Smooth muscle cell (in vitro differentiated cells): ENCODE results near the gene ERF. TPM values are rescaled to one million over a fixed set of nuclear protein-coding genes. Genes with fewer than 3 reads are reported as not detected.
A peak's percentile ranks its signal among the peaks of the same experiment; 100 is the strongest.

Experiments
- DNase-seq: peaks from one replicate; lab custom pipeline; 2025; ENCODE audit not compliant: unreplicated experiment; lab: John Stamatoyannopoulos, UW
- H2AFZ ChIP-seq: fragments of 200-600 bp; sonication (generic); 2 replicates; pipeline ENCODE4 v1.6.0; 2016; ENCODE audit warnings: antibody characterized with exemption, low read depth, mild to moderate bottlenecking
- H3F3A ChIP-seq: fragments of 200-600 bp; sonication (generic); 2 replicates; pipeline ENCODE4 v1.6.0; 2017; ENCODE audit warnings: antibody characterized with exemption, low read depth
- H3K27ac ChIP-seq: fragments of 200-600 bp; sonication (generic); 2 replicates; pipeline ENCODE4 v1.5.1; 2016; ENCODE audit warnings: low read depth, mild to moderate bottlenecking
- H3K27me3 ChIP-seq: fragments of 200-600 bp; sonication (generic); 2 replicates; pipeline ENCODE4 v1.6.1; 2016; ENCODE audit warnings: low read depth, mild to moderate bottlenecking
- H3K36me3 ChIP-seq: fragments of 200-600 bp; sonication (generic); 2 replicates; pipeline ENCODE4 v1.5.1; 2016; ENCODE audit warnings: low read depth
- H3K4me1 ChIP-seq: fragments of 200-600 bp; sonication (generic); 2 replicates; pipeline ENCODE4 v1.5.1; 2016; ENCODE audit warnings: low read depth
- H3K4me2 ChIP-seq: fragments of 200-600 bp; sonication (generic); 2 replicates; pipeline ENCODE4 v1.6.0; 2016; ENCODE audit warnings: mild to moderate bottlenecking
- H3K4me3 ChIP-seq: fragments of 200-600 bp; sonication (generic); 2 replicates; pipeline ENCODE4 v1.5.1; 2016; ENCODE audit warnings: mild to moderate bottlenecking
- H3K79me2 ChIP-seq: fragments of 200-600 bp; sonication (generic); 2 replicates; pipeline ENCODE4 v1.6.0; 2016; ENCODE audit warnings: low read depth, mild to moderate bottlenecking
- H3K9ac ChIP-seq: fragments of 200-600 bp; sonication (generic); 2 replicates; pipeline ENCODE4 v1.6.0; 2016; ENCODE audit warnings: low read depth
- H3K9me3 ChIP-seq: fragments of 200-600 bp; sonication (generic); replicated peaks from 2 replicates; pipeline ENCODE4 v1.5.1; 2016; ENCODE audit warnings: low read depth
- H4K20me1 ChIP-seq: fragments of 200-600 bp; sonication (generic); 2 replicates; pipeline ENCODE4 v1.6.0; 2016; ENCODE audit warnings: low read depth
- WGBS: methylation state at CpG from one replicate; pipeline ENCODE4 v1.1.7; 2016; ENCODE audit warnings: low lambda C conversion rate; 5-methylcytosine and 5-hydroxymethylcytosine counted together
- polyA plus RNA-seq: library from polyadenylated mRNA; unstranded; fragments of >200 nt; fragmentation: Nextera tagmentation; extraction: Ambion mirVana; gene quantifications from 2 replicates; pipeline ENCODE4 v1.2.1, GENCODE V29; 2016
- total RNA-seq: library from RNA; depleted of rRNA; stranded (reverse); fragments of >200 nt; gene quantifications from 2 replicates; pipeline ENCODE4 v1.2.3, GENCODE V29; 2014
- TF ChIP-seq, protein P1 (sequence below): fragments of 200-600 bp; sonication (generic); IDR thresholded peaks from 2 replicates; pipeline ENCODE4 v1.5.1; 2017; ENCODE audit warnings: borderline replicate concordance, mild to moderate bottlenecking, antibody characterized with exemption; ENCODE audit not compliant: insufficient read depth, poor library complexity, severe bottlenecking

ERF gene
- total and polyA plus RNA-seq, 2 experiments from 2014 or later, result 14.9 to 20.5 TPM

DNA sequence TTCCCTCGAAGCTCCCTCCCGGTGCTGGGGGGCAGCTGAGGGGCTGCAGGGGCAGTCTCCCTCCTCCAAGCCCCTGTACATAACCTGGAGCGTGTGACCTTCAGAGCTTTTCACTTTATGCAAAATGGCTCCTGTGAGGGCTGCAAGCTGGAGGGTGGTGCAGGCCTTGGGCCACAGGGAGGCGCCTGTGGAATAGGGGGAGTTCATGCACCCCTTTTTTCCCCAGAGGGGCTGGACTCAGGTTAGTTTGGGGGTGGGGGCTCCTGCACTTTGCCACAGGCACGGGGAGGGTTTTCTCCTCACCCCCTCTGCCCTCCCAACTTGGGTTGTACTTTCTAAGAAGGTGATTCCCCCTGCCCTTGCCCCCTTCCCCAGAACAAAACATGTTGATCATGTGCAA, 40.4 kb upstream of the ERF start:
- peaks cover 12% of the 10 kb centered on the region for H3F3A ChIP-seq
- H3K27ac ChIP-seq, result no peak overlapping the region
- H3K4me3 ChIP-seq, result no peak overlapping the region
- no peaks in the 10 kb centered on the region for H3K27me3 ChIP-seq
- H4K20me1 ChIP-seq, result peaks cover 8% of the 10 kb centered on the region
- H3K79me2 ChIP-seq, result no peaks in the 10 kb centered on the region
- H3K9me3 ChIP-seq, result no peaks in the 10 kb centered on the region
- WGBS, result 89% methylated on average over 5 of the region's 5 CpGs
- H3K4me1 ChIP-seq, result no peaks in the 10 kb centered on the region
- H3K9ac ChIP-seq, result no peak overlapping the region
- H2AFZ ChIP-seq, result no peak overlapping the region
- H3K36me3 ChIP-seq, result no peaks in the 10 kb centered on the region
- H3K4me2 ChIP-seq, result no peak overlapping the region
- TF ChIP-seq, protein P1, sequence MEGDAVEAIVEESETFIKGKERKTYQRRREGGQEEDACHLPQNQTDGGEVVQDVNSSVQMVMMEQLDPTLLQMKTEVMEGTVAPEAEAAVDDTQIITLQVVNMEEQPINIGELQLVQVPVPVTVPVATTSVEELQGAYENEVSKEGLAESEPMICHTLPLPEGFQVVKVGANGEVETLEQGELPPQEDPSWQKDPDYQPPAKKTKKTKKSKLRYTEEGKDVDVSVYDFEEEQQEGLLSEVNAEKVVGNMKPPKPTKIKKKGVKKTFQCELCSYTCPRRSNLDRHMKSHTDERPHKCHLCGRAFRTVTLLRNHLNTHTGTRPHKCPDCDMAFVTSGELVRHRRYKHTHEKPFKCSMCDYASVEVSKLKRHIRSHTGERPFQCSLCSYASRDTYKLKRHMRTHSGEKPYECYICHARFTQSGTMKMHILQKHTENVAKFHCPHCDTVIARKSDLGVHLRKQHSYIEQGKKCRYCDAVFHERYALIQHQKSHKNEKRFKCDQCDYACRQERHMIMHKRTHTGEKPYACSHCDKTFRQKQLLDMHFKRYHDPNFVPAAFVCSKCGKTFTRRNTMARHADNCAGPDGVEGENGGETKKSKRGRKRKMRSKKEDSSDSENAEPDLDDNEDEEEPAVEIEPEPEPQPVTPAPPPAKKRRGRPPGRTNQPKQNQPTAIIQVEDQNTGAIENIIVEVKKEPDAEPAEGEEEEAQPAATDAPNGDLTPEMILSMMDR, result no peak
- DNase-seq, result no peak

DNA sequence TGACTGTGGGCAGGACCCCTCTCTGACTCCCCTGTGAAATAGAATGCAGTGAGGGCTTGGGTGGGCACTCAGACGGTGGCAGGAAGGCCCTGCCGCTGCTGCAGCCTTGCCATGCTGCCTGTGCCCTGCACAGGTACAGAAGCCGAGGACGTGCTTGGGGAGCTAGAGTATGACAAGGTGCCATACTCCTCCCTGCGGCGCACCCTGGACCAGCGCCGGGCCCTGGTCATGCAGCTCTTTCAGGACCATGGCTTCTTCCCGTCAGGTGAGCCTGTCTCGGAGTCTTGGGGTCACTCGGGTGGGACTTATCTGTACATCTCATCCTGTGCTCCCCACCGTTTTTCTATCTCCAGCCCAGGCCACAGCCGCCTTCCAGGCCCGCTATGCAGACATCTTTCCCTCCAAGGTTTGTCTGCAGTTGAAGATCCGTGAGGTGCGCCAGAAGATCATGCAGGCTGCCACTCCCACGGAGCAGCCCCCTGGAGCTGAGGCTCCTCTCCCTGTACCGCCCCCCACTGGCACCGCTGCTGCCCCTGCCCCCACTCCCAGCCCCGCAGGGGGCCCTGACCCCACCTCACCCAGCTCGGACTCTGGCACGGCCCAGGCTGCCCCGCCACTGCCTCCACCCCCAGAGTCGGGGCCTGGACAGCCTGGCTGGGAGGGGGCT, 39.7 kb upstream of the ERF start:
- TF ChIP-seq, protein P1, result no peak
- H3K4me1 ChIP-seq, result no peaks in the 10 kb centered on the region
- no peak overlapping the region for H3K9ac ChIP-seq
- H3K79me2 ChIP-seq, result no peaks in the 10 kb centered on the region
- H3K36me3 ChIP-seq, result no peaks in the 10 kb centered on the region
- no peak overlapping the region for H3K4me3 ChIP-seq
- H4K20me1 ChIP-seq, result peaks cover 16% of the 10 kb centered on the region
- peaks cover 12% of the 10 kb centered on the region for H3F3A ChIP-seq
- H3K27me3 ChIP-seq, result no peaks in the 10 kb centered on the region
- no peak for DNase-seq
- no peak overlapping the region for H2AFZ ChIP-seq
- H3K27ac ChIP-seq, result no peak overlapping the region
- WGBS, result 96% methylated on average over 18 of the region's 24 CpGs
- no peaks in the 10 kb centered on the region for H3K9me3 ChIP-seq
- H3K4me2 ChIP-seq, result no peak overlapping the region

DNA sequence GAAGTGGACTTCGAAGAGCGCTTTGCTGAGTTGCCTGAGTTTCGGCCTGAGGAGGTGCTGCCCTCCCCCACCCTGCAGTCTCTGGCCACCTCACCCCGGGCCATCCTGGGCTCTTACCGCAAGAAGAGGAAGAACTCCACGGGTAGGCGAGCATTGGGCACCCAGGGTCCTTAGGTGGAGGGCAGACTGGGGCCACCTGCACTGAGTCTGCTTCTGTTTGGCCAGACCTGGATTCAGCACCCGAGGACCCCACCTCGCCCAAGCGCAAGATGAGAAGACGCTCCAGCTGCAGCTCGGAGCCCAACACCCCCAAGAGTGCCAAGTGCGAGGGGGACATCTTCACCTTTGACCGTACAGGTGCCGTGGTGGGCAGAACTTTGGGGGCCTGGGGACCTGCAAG, 39.0 kb upstream of the ERF start:
- Histone ChIP-seq H3K27me3 (no peaks in the 10 kb centered on the region), H3K36me3 (no peaks in the 10 kb centered on the region), H3K4me3 (no peak overlapping the region), H4K20me1 (peaks cover 22% of the 10 kb centered on the region), H3K4me1 (no peaks in the 10 kb centered on the region), H3K4me2 (no peak overlapping the region), H3K27ac (no peak overlapping the region), H3K79me2 (no peaks in the 10 kb centered on the region), H3F3A (peaks cover 12% of the 10 kb centered on the region), H3K9ac (no peak overlapping the region), H3K9me3 (no peaks in the 10 kb centered on the region), H2AFZ (no peak overlapping the region)
- no peak for DNase-seq
- 98% methylated on average over 14 of the region's 15 CpGs for whole genome bisulfite sequencing
- TF ChIP-seq, protein P1, result no peak

DNA sequence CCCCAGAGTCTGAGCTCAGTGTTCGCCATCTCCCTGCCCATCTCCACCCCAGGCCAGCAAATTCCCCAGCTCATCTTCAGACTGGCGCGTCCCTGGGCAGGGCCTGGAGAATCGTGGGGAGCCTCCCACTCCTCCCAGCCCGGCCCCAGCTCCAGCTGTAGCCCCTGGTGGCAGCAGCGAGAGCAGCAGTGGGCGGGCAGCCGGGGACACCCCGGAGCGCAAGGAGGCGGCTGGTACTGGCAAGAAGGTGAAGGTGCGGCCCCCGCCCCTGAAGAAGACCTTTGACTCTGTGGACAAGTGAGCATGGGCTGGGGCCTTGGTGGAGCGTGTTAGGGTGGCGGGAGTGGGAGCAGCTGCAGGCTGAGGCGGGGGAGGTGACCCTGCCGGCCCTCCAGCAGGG, 38.6 kb upstream of the ERF start:
- Histone ChIP-seq H3K9me3 (no peaks in the 10 kb centered on the region), H2AFZ (no peak overlapping the region), H3K4me3 (no peak overlapping the region), H3K4me2 (no peak overlapping the region), H3K9ac (no peak overlapping the region), H3F3A (peaks cover 12% of the 10 kb centered on the region), H3K36me3 (no peaks in the 10 kb centered on the region), H3K27ac (no peak overlapping the region), H3K4me1 (no peaks in the 10 kb centered on the region), H3K27me3 (no peaks in the 10 kb centered on the region), H3K79me2 (no peaks in the 10 kb centered on the region), H4K20me1 (peaks cover 25% of the 10 kb centered on the region)
- no peak for DNase-seq
- TF ChIP-seq, protein P1, result peak; percentile 9
- WGBS, result 91% methylated on average over 14 of the region's 17 CpGs
